ENCODE measurements around the gene RIPK3. TPM values are rescaled to one million over a fixed set of nuclear protein-coding genes. Genes with fewer than 3 reads are reported as not detected.

RIPK3 gene
- polyA plus RNA-seq, 1 of the 3 experiments (the other 2 are of a cell fraction): not detected

DNA sequence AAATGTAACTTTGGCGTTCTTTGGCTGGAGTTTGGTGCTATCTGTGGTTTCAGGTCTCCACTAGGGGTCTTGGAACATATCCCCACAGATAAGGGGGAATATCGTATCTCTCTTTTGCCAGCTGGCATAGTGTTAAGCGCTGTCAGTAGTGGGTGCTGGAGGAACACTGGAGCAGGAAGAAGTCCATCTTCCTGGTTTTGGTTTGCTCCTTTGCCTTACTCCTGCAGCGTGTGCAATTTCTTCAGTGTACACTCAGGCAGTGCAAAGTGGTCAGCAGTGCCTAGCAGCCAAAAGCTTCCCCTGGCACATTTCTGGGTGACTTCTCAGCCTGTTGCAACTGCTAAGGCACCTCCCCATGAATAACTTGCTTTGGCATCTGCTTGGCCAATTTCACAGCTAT lies 11.7 kb upstream of the RIPK3 start:
- Histone ChIP-seq H3K27me3 (ENCODE audit: insufficient read depth) (peaks cover 64% of the 10 kb centered on the region), H3K4me1 (ENCODE audit: control insufficient read depth in 1 of 2, insufficient read depth in 2 of 2, low read depth in 1 of 2, low read length in 1 of 2) (no peaks in the 10 kb centered on the region; a peak in 1 of 4 replicates), H3K4me2 (no peak overlapping the region), H2AFZ (ENCODE audit: low read depth) (no peak overlapping the region), H3K27ac (ENCODE audit: low read depth in 2 of 2, low read length in 1 of 2) (no peak overlapping the region), H3K9ac (no peak overlapping the region), H3K36me3 (replicated peaks in 1 of 2; ENCODE audit: control insufficient read depth in 1 of 2, insufficient read depth in 2 of 2, low read length in 1 of 2) (no peaks in the 10 kb centered on the region), H3F3A (replicated peaks; ENCODE audit: insufficient read depth) (no peaks in the 10 kb centered on the region), H3K9me3 (no peaks in the 10 kb centered on the region), H4K20me1 (ENCODE audit: insufficient read depth) (no peaks in the 10 kb centered on the region), H3K9me2 (no peaks in the 10 kb centered on the region), H3K4me3 (ENCODE audit: low read depth in 2 of 2, low read length in 1 of 2) (no peak overlapping the region), H3K79me2 (ENCODE audit: insufficient read depth) (no peaks in the 10 kb centered on the region)
- CTCF ChIA-PET: interaction anchor here (0.9 to 5.0 kb wide), 13 partner anchors 10 to 109 kb away, joined by 3 to 32 read pairs (median 4); partner anchors contain the start of genes ADCY4, RIPK3 and TINF2
- no peak for DNase-seq
- POLR2A ChIA-PET: interaction anchor here (0.6 kb wide), 1 partner anchor 17 kb away, joined by 3 read pairs; the partner anchor contains the start of gene NFATC4
- 14% methylated on average over 4 of the region's 4 CpGs for WGBS (ENCODE audit: low lambda C conversion rate)
- no peak for TF ChIP-seq MEF2A (IDR thresholded peaks at IDR 0.05; ENCODE audit: borderline replicate concordance, low read depth)
- TF ChIP-seq CTCF (IDR thresholded peaks at IDR 0.05): peak; percentile 17; the same call in 1 of the 2 replicates
- TF ChIP-seq RAD21 (IDR thresholded peaks at IDR 0.05; ENCODE audit: low read length): peak; percentile 26; the same call in 1 of the 2 replicates

DNA sequence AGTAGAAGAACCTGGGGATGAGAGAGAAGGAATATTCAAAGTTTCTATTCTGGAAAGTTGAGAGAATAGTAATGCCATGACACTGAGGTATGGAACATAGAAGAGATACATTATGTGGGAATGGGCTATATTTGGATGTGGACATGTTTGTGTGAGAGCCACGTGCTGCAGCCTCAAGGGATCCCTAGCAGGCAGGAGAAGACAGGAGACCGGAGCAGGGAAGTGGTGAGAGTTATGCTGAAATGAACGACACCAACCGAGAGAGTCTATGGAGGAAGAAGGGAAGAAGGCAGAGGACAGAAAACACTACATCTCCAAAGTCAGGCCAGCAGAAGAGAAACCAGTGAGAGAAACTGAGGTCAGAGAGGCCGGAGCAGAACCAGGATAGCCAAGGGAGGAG lies 10.0 kb upstream of the RIPK3 start:
- Histone ChIP-seq H4K20me1 (ENCODE audit: insufficient read depth) (no peaks in the 10 kb centered on the region), H3K4me2 (no peak overlapping the region), H3K9me3 (no peaks in the 10 kb centered on the region), H3K27me3 (ENCODE audit: insufficient read depth) (peaks cover 81% of the 10 kb centered on the region), H3K27ac (ENCODE audit: low read depth in 2 of 2, low read length in 1 of 2) (no peak overlapping the region), H2AFZ (ENCODE audit: low read depth) (no peak overlapping the region), H3K4me1 (ENCODE audit: control insufficient read depth in 1 of 2, insufficient read depth in 2 of 2, low read depth in 1 of 2, low read length in 1 of 2) (no peaks in the 10 kb centered on the region; a peak in 1 of 4 replicates), H3K4me3 (ENCODE audit: low read depth in 2 of 2, low read length in 1 of 2) (no peak overlapping the region), H3K79me2 (ENCODE audit: insufficient read depth) (no peaks in the 10 kb centered on the region), H3F3A (replicated peaks; ENCODE audit: insufficient read depth) (no peaks in the 10 kb centered on the region), H3K9ac (no peak overlapping the region), H3K9me2 (no peaks in the 10 kb centered on the region), H3K36me3 (replicated peaks in 1 of 2; ENCODE audit: control insufficient read depth in 1 of 2, insufficient read depth in 2 of 2, low read length in 1 of 2) (no peaks in the 10 kb centered on the region)
- 24% methylated on average over 5 of the region's 5 CpGs for WGBS (ENCODE audit: low lambda C conversion rate)
- ChIA-PET POLR2A (no interaction called here), CTCF (interaction anchor here (1.0 to 5.0 kb wide), 4 partner anchors 16 to 82 kb away, joined by 3 to 32 read pairs (median 13); partner anchors contain the start of genes ADCY4 and CIDEB)
- no peak for DNase-seq
- TF ChIP-seq PBX3 (IDR thresholded peaks at IDR 0.05) (no peak), FOXJ3 (CRISPR knock-in tag; IDR thresholded peaks at IDR 0.05) (no peak), JUND (IDR thresholded peaks at IDR 0.05) (no peak), CHD2 (IDR thresholded peaks at IDR 0.05; ENCODE audit: low read length, partially characterized antibody) (no peak), YY1 (IDR thresholded peaks at IDR 0.05; ENCODE audit: low read depth) (no peak), USF2 (IDR thresholded peaks at IDR 0.05; ENCODE audit: borderline replicate concordance, low read depth, low read length) (no peak), RCOR1 (IDR thresholded peaks at IDR 0.05; ENCODE audit: low read length) (no peak), RXRA (IDR thresholded peaks at IDR 0.05; ENCODE audit: borderline replicate concordance, low read depth) (no peak), CTCF (IDR thresholded peaks at IDR 0.05) (no peak), SIN3A (IDR thresholded peaks at IDR 0.05; ENCODE audit: borderline replicate concordance, low read depth, low read length) (no peak)

All from SK-N-SH (cell line).